Cerebellar nuclear complex (tissue), 1 donor: ENCODE measurements around the gene RBMX.
"Not testable (repeated sequence)": the region's sequence is repeated elsewhere in the genome, so short reads cannot be mapped to it uniquely, and the experiment has no call there.

Source experiments
- DNase-seq, 2 experiments: peaks; one replicate each; lab custom pipeline; 2025; lab: John Stamatoyannopoulos, UW

Gene RBMX

DNA sequence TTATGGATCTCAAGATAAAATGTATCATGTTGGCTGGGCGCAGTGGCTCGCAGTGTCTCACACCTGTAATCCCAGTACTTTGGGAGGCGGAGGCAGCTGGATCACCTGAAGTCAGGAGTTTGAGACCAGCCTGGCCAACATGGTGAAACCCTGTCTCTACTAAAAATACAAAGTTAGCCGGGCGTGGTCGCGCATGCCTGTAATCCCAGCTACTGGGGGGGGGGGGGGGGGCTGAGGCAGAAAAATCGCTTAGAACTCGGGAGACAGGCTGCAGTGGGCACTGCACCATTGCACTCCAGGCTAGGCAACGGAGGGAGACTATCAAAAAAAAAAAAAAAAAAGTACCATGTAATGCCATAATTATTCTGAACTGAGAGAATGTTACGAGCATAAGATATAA is 2.1 kb downstream of the RBMX start:
- no peak for DNase-seq

DNA sequence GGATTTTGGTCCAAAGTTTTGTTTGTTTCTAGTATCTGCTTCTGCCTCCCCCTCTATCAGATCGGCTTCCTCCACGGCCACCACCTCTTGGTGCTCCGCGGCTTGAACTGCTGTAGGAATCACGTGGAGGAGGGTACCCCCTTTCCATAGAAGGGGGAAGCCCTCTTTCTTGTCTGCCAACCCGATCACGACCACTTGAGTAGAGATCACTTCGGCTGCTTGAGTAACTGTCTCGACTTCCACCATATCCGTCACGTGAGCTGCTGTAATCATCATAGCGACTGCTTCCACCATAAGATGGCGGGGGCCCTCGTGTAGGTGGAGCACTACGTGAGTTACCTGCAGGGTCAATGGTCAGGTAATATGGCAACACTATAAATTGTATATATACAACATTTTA is 6.4 kb downstream of the RBMX start:
- not testable (repeated sequence) for DNase-seq

DNA sequence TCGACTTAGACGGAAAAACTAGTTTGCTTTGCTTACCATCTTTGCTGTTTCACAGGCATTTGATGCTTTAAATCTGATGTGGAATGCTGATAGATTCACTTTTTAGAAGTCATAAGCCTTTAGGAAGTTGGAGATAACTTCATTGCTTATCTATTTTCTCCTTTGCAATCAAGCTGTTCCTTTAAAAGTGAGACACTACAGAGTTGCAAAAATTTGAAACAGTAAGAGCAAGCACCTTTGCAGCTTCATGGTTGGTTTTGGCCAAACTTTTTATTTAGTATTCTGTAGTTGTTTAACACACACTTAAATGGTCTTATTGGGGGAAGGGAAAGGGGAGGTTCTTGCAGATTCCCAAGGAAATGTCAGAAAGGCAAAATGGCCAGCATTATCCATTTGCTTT is 7.3 kb downstream of the RBMX start:
- DNase-seq, result not testable (repeated sequence)

DNA sequence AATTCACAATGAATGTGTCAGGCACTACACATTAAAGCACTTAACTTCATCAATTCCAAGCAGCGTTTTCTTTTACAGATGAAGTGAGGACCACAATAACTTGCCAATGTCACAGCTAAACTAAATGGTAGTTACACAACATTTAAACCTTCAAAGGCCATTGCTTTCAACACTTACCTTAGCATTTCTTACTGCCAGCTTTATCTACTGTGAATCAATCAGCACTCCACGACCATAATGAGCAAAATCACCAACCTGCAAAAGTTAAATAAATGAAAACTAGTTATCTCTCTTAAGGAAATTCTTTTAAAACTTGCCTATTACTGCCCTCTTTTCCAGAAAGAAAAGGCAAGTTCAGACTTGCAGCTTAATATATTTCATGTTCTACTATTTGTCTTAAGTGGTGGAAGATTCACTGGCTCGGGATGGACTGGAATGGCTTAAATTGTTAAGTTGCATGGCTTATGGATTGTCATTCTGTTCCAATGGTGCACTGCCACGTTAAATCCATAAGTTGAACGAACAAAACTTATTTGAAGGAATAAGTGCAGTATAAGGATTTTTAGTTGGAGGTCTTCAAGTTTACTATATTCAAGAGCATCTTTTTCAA is 8.3 kb downstream of the RBMX start:
- no peak for DNase-seq

DNA sequence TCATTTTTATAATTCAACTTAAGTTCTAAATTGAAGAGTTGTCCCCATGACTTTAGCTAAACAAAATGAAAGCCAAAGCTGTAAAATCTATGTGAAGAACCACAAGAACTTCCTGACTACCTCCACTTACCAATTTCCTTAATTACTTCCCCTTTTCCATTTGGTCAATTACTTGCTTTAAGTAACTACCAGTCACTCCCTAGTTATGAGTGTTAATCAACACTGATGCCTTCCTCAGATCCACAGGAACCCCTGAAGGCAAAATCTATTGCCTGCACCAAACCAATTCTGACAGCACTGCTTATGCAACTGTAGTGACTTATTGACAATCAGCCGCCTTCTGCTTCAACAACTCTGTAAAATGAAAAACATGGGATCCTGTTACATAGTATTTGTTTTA is 10.5 kb downstream of the RBMX start:
- DNase-seq, result no peak

DNA sequence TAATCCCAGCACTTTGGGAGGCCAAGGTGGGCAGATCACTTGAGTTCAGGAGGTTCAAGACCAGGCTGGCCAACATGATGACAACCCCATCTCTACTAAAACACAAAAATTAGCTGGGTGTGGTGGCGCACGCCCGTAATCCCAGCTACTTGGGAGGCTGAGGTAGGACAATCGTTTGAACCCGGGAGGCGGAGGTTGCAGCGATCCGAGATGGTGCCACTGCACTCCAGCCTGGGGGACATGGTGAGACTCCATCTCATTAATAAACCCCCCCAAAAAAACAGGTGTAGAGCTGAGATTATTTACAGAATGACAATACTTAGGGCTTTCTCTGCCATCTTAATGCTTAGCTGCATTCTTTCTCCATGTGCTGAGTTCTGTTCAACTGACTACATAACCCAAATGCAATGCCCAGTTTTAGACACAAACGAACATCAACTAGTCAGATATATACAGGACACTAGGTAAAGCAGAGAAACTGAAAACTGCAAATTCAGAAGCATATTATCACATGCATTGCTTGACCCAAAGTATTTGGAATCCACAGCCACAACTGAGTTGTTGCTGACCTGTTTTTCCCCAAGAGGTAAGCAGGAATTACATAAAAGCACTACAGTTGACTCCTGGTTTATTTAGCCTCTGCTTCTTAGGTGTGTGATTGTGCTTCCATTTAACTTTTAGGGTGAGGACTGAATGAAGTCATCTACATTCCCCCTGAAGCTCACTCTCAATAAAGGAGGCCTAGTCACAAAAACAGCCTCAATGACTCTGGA is 12.1 kb downstream of the RBMX start:
- no peak for DNase-seq

DNA sequence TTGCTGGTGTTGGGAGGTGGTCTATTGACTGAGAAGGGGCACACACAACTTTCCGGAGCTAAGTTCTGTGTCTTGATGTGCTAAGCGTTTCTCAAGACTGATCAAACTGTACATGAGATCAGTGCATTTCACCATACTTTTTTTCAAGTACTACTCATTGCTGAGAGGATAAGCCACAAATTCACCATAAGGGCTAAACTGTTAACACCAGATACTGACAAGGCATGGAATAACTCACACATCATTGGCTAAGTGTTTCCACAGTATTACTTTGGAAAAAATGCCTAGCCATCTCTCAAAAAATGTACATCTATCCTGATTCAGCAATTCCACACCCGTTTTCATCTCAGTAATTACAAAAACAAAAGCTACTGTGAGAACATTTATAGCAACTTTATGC is 13.0 kb downstream of the RBMX start:
- DNase-seq, result no peak

DNA sequence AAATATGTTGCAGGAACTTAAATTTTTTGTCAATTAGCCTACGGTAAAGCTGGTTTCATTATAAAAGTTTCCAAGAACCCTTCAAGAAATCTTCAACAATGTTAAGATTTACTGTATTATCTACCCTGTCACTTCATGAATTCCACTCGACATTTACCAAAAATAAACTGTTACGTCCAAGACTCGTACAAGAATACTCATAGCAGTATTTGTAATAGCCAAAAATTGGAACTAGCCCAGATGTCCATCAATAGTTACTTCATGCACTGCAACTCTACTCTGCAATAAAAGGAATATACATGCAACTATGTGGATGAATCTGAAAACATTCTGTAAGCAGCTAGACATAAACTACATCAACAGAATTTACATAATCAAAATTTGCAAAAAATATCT is 13.4 kb downstream of the RBMX start:
- no peak for DNase-seq

DNA sequence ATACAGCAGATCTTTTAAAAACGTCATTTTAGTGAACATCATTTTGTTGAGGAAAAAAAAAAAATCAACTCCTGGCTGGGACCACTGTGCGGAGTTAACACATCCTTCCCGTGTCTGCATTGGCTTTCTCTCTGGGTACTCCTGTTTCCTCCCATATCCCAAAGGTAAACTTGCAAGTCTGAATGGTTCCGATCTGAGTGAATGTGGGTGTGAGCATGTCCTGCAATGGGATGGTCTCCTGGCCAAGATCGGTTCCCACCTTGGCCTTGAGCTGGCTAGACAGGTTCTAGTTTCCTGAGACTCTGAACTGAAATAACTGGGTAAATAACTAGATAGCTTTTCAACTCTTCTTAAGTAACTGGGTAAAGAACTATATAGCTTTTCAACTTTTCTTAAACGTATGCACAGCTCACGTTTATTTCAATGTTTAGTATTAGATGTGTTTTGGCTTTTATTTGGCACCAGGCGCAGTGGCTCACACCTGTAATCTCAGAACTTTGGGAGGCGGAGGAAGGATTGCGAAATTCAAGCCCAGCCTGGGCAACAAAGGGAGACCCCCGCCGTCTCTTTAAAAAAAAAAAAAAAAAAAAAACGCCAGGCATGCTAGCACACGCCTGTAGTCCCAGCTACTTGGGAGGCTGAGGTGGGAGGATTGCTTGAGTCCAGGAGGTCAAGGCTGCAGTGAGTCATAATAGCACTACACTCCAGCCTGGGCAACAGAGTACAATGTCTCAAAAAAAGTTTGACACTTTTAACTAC is 14.0 kb downstream of the RBMX start:
- DNase-seq, result no peak

DNA sequence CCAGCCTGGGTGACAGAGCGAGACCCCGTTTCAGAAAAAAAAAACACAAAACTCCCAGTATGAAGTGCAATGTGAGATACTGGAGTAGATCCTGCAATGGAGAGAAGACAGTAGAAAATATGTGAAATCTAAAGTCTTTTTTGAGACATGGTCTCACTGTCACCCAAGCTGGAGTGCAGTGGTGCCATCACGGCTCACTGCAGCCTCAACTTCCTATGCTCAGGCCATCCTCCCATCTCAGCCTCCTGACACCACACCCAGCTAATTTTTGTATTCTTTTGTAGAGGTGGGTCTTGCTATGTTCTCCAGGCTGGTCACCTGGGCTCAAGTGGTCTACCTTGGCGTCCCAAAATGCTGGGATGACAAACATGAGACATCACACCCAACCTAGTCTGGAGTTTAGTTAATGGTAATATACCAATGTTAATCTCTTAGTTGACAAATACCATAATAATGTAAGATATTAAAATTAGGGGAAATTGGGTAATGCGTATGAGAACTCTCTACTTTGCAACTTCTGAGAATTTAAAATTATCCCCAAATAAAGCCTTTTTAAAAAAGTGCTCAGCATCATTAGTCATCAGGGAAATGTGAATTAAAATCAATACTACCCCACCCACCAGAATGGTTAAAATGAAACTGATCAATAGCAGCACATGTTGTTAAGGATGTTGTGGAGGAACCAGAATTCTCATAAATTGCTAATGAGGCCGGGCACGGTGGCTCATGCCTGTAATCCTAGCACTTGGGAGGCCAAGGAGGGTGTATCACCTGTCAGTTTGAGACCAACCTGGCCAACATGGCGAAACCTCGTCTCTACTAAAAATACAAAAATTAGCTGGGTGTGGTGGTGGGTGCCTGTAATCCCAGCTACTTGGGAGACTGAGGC is 15.0 kb downstream of the RBMX start:
- no peak for DNase-seq

DNA sequence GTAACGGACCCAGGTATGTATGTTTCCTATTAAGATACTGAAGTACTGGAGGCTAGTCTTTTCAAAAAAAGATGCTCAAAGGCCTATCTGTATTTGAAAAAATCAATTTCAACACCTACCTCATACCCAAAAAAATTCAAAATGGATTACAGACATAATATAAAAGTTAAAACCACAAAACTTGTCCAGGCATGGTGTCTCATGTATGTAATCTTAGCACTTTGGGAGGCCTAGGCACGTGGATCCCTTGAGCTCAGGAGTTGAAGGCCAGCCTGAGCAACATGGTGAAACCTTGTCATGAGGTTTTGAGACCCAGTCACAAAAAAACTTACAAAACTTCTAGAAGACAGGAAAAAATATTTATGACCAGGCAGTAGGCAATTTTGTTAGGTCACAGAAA is 16.7 kb downstream of the RBMX start:
- DNase-seq, result no peak

DNA sequence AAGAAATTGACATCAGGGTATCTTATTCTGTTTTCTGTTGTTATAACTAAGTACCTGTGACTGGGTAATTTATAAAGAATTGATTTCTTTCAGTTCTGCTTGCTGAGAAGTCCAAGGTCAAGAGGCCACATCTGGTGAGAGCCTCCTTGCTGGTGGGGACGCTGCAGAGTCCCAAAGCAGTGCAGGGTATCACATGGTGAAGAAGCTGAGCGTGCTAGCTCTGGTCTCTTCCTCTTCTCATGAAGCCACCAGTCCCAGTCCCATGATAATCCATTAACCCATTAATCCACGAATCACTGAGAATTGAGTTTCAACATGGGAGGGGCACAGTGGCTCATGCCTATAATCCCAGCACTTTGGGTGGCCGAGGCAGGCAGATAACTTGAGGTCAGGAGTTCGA is 18.0 kb downstream of the RBMX start:
- no peak for DNase-seq

DNA sequence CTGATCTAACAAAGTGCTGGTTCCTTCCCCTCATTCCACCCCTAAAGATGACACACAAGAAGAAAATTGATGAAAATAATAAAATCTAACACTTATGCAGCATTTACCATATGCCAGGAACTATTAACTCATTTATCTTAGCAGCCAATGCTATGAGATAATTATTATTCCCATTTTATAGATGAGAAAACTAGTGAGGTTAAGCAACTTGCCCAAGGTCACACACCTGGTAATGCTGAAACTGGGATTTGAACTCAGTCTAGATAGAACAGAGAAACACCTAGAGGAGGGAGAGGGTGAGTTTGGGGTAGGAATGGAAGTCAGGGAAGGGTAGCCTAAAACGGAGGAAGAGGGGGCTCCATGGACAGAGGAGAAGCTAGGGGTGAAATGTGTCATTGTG is 18.6 kb downstream of the RBMX start:
- no peak for DNase-seq

DNA sequence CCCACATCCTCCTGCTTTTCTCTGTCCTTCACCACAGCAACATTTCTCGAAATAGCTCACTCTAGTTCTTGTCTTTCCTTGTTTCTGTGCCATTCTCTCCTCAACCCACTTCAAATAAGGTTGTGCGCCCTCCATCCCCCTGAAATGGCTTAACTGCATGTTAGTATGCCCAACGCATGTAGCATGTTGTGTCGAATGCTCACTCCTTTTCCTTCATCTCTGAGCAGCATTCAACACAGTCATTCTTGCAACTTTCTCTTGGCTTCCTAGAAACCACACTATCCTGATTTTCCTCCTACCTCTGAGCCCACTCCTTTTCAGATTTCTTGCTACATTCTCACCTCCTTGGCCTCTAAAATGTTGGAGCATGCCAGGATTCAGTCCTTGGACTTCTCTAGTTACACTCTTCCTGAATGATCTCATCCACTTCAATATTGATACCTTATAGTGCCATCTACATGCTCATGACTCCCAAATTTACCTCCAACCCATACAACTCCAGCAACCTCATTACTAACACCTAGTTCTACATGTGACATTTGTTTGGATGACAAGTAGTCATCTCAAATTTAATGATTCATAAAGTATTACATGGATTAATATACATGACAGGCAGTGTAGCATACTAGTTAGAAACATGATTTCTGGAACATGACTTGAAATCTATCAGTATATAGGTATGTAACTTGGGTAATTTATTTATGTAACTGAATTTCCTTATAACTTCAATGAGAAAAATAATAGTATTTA is 22.3 kb downstream of the RBMX start:
- no peak for DNase-seq

DNA sequence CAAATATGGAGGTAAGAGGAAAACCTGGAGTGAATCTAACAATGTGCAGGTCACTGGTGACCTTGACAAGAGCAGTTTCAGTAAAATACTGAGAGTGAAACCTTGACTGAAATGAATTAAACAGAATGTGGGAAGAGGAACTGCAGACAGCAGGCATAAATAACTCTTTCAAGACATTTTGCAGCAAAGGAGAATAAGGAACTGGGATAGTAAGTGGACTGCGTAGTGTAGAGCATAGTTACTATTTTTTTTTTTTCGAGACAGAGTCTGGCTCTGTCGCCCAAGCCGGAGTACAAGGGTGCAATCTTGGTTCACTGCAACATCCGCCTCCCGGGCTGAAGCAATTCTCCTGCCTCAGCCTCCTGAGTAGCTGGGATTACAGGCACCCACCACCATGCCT is 24.0 kb downstream of the RBMX start:
- DNase-seq, result no peak

DNA sequence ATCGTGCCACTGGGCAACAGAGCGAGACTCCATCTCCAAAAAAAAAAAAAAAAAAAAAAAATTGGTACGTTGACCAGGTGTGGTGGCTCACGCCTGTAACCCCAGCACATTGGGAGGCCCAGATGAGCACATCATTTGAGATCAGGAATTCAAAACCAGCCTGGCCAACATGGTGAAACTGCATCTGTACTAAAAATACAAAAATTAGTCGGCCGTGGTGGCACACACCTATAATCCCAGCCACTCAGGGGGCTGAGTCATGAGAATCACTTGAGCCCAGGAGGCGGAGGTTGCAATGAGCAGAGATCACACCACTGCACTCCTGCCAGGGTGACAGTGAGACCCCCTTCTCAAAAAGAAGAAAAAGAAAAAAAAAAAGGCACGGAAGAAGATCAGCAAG is 24.5 kb downstream of the RBMX start:
- DNase-seq, result no peak

DNA sequence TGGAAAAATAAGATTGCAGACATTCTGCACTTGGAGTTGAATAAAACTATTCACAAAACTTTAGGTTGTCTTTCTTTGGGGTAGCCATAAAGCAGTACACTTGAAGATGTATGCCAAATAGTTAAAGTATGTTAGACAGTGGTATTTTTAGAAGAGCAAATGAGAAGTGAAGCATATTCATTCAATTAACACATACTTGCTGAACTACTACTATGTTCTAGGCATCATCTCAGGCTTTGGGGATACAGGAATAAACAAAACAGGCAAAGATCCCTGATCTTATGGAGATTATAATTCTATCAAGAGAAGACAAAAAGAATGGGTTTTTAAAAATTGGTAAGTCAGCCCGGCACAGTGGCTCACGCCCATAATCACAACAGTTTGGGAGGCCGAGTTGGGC is 29.0 kb downstream of the RBMX start:
- DNase-seq, result no peak

DNA sequence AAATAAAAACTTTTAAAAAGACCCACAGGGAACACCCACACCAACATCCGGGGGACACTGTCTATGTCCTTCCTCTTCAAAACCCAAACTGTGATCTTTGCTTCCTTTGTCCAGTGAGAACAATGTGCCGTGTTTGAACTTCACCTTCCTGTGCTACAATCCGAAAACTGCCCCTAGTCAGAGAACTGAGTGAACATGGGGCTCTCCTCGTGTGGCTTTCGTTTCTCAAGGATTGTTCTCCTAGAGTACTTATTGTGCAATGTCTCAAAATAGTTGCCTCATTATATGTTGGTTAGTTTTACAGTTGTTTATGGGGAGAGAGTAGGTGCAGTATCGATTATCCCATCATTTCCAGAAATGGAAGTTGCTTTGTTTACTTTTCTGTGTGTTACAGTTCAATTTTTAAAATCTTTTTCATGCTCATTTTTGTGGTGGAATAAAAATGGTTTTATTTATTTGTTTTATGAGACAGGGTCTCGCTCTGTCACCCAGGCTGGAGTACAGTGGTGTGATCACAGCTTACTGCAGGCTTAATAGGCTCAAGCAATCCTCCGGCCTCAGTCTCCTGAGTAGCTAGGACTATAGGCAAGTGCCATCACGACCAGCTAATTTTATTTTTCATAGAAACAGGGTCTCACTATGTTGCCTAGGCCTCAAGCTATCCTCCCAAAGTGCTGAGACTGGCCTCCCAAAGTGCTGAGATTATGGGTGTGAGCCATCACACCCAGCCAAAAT is 29.9 kb downstream of the RBMX start:
- no peak for DNase-seq

DNA sequence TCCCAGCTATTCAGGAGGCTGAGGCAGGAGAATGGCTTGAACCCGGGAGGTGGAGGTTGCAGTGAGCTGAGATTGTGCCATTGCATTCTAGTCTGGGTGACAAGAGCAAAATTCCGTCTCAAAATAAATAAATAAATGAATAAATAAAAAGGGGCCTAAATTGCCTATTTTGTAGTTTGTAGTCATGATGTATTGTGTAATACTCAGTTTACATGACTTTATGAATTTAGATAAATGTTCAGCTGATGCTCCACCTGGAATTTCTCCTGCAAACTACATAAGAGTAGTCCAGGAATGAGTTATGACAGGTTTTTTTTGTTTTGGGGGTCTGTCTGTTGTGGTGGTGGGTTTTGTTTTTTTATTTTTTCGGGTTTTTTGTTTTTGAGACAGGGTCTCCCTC is 31.1 kb downstream of the RBMX start:
- DNase-seq, result no peak

DNA sequence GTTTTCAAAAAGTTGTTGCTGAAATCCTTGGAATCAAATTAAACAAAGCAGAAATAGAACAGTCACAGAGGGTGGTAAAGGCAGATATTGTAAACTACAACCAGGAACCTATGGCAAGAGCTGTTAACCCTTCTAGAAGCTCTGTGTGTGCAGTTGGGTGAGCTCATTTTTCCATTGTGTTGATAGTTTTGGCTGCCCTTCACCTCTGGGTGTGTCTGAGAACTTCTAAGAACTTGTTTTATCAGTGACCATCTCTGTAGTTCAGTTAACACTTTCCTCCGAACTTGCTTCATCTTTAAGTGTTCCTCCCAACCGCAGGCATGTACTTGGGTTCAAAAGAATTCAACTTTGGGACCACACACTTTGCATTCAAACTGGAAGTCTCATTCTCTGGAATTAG is 32.7 kb downstream of the RBMX start:
- no peak for DNase-seq

DNA sequence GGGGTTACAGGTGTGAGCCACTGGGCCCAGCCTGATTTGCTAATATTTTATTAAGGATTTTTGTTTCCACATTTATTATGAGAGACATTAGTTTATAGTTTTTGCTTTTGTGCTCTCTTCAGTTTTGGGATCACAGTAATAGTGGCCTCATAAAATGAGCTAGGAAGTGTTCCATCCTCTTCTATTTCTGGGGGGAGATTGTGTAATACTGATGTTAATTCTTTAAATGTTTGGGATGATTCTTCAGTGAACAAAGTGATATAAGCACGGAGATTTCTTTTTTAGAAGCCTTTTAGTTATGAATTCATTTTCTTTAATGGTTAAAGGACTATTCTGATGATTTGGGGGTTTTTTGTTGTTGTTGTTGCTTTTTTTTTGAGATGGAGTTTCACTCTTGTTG is 41.3 kb downstream of the RBMX start:
- no peak for DNase-seq
